ENCODE results near the gene ZNF709.

DNA sequence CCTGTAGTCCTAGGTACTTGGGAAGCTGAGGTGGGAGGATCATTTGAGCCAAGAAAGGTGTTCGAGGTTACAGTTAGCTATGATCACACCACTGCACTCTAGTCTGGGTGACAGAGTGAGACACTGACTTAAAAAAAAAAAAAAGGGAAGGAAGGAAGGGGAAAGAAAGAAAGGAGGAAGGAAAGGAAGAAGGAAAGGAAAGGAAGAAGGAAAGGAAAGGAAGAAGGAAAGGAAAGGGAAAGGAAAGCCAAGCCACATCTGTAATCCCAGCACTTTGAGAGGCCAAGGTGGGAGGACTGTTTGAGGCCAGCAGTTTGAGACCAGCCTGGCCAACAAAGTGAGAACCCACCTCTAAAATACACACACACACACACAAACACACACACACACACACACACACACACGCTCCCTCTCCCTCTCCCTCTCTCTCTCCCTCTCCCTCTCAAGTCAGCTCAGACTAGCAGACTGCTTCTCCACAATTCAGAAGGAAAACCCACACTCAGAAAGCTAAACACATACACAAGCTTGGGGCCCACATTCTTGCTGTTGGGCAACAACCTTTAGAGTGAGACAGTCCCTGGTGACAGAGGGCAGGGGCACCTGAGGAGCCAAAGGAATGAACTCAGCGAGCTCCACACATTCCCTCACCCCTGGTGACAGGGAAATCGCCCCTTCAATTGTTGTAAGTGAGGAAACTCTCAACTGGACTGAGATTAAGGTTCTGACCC is 2.7 kb downstream of the ZNF709 start:
- TF ChIP-seq, protein P1, sequence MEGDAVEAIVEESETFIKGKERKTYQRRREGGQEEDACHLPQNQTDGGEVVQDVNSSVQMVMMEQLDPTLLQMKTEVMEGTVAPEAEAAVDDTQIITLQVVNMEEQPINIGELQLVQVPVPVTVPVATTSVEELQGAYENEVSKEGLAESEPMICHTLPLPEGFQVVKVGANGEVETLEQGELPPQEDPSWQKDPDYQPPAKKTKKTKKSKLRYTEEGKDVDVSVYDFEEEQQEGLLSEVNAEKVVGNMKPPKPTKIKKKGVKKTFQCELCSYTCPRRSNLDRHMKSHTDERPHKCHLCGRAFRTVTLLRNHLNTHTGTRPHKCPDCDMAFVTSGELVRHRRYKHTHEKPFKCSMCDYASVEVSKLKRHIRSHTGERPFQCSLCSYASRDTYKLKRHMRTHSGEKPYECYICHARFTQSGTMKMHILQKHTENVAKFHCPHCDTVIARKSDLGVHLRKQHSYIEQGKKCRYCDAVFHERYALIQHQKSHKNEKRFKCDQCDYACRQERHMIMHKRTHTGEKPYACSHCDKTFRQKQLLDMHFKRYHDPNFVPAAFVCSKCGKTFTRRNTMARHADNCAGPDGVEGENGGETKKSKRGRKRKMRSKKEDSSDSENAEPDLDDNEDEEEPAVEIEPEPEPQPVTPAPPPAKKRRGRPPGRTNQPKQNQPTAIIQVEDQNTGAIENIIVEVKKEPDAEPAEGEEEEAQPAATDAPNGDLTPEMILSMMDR (IDR thresholded peaks at IDR 0.05 in 4 of 5, conservative IDR thresholded peaks at IDR 0.05 in 1 of 5) = no peak
- no peak for TF ChIP-seq POLR2A (IDR thresholded peaks at IDR 0.05)
